ENCODE results near the gene ARPC5L. TPM values are rescaled to one million over a fixed set of nuclear protein-coding genes. Genes with fewer than 3 reads are reported as not detected.
"Not testable (repeated sequence)": the region's sequence is repeated elsewhere in the genome, so short reads cannot be mapped to it uniquely, and the experiment has no call there.

ARPC5L gene
- polyA plus RNA-seq, 5 donors: 32.3 to 40.6 (median 35.3) TPM

DNA sequence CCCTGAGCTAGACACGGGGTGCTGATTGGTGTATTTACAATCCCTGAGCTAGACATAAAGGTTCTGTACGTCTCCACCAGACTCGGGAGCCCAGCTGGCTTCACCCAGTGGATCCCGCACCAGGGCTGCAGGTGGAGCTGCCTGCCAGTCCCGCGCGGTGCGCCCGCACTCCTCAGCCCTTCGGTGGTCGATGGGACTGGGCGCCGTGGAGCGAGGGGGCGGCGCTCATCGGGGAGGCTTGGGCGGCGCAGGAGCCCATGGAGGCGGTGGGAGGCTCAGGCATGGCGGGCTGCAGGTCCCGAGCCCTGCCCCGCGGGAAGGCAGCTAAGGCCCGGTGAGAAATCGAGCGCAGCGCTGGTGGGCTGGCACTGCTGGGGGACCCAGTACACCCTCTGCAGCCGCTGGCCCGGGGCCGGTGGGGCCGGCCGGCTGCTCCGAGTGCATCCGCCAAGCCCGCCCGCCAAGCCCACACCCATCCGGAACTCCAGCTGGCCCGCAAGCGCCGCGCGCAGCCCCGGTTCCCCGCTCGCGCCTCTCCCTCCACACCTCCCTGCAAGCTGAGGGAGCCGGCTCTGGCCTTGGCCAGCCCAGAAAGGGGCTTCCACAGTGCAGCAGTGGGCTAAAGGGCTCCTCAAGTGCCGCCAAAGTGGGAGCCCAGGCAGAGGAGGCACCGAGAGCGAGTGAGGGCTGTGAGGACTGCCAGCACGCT is 23.2 kb upstream of the ARPC5L start:
- DNase-seq: not testable (repeated sequence)

DNA sequence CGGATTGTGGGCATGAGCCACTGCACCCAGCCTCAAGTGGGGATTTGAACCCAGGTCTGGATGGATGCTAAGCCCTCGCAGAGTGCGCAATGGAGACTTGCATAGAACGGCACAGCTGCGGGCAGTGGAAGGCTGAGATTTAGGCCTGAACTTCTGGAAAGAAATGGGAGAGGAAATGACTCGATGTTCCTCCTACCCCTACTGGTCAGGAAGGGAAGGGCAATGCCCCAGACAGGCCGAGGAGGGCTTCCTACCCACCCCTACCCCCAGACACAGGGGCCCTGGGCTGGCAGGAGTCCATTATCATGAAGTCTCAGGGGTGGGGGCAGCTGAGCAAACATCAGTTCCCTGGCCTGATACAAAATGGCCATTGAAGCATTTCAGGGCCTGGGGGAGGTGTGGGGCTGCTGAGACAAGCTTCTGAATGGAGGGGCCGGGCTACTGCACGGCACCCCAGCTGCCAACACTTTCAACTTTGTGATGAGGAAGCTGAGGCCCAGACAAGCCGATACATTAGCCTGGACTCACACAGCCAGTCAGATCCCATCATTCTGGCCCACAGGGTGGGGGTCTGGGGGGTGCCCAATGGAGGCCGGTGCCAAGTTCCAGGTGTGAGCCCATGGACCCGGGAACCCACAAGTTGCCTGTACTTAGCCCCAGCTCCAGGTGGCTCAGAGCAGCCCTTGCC is 22.2 kb upstream of the ARPC5L start:
- no peak for DNase-seq

DNA sequence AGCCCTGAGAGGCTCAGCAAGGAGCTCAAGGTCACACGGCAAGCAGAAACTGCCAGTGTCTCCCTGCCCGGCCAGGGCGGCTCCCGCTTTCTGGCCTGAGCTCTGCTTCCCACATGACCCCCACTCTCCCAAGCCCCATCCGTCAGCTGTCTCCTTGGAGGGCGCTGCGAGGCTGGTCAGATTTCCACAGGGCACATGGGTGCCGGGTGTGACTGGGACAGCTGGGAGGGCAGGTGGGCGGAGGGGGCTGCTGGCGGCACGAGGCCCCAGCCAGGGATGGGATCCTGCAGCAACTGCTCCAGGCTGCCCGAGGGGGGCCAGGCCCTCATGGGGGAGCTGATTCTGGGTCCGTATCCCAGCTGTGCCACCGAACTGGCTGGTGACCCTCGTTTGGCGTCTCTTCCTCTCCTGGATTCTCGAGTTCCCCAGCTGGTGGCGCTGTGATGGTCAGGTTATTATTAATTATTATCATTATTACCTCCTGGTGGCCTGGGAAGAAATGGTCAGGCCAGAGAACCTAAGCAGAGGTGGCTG is 21.6 kb upstream of the ARPC5L start:
- DNase-seq: no peak

DNA sequence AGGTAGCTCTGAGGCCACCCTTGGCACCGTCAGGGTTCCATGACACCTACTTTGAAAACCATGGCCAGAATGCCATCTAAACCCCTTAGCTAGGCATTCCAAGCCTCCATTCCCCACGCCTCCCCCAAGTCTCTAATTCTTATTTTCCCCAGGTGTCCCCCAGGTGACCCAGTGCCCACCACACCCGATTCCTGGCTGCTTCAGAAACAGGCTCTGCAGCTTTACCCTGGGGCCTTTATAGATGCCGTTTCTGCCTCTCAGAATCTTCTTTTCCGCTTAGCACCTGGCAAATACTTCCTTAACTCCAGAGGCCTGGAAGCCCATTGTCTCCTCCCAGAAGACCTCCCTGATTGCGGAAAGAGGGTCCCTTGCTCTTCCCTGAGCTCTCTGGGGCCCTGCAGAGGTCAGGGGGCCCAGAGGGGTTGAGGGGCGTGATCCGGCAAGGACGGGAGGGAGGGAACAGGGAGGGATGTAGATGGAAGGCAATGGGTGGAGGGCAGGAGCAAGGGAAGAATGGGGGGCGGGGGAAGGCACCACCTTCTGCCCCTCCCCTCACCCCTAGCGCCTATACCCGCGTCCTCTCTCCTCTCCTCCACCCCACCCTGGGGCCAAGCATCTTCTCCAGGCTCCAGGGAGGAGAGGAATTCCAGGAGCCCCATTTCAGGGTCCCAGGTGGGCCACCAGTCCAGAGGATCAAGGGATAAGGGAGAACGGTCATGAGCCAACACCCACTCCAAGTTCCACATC is 20.7 kb upstream of the ARPC5L start:
- no peak for DNase-seq

- no peak for DNase-seq
These were observed 18.4 kb upstream of the ARPC5L start for GRCh38 chr9:124843456-124844034.

DNA sequence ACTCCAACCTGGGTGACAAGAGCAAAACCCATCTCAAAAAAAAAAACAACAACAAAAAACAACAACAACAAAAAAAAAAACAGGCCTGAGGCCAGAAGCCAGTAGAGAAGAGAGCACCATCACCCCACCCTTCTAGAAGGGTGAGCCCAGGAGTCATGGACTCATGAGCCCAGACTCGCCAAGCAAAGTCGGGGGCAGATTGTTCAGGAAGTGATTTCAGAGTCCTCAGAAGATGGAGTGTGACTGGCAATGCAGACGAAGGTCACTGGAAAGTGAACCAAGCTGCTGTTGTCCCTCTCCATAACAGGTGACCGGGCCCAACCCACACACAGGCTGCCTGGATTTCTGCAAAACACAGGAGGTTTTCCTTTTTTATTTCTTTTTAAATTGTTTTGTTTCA is 17.6 kb upstream of the ARPC5L start:
- DNase-seq: no peak

DNA sequence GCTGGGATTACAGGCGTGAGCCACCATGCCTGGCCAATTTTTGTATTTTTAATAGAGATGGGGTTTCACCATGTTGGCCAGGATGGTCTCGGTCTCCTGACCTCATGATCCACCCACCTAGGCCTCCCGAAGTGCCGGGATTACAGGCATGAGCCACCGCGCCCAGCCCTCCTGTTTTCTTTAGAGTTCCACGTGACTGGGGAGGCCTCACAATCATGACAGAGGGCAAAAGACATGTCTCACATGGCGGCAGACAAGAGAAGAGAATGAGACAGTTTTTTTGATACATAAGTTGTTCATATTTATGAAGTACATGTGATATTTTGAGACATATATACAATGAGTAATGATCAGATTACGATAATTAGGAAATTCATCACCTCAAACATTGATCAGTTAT is 15.5 kb upstream of the ARPC5L start:
- not testable (repeated sequence) for DNase-seq

- DNase-seq: no peak
These were observed 15.0 kb upstream of the ARPC5L start for GRCh38 chr9:124846969-124847368.

- DNase-seq: peak in 1 of 2 donors; percentile 24
These were observed 12.1 kb upstream of the ARPC5L start for GRCh38 chr9:124849801-124850200.

DNA sequence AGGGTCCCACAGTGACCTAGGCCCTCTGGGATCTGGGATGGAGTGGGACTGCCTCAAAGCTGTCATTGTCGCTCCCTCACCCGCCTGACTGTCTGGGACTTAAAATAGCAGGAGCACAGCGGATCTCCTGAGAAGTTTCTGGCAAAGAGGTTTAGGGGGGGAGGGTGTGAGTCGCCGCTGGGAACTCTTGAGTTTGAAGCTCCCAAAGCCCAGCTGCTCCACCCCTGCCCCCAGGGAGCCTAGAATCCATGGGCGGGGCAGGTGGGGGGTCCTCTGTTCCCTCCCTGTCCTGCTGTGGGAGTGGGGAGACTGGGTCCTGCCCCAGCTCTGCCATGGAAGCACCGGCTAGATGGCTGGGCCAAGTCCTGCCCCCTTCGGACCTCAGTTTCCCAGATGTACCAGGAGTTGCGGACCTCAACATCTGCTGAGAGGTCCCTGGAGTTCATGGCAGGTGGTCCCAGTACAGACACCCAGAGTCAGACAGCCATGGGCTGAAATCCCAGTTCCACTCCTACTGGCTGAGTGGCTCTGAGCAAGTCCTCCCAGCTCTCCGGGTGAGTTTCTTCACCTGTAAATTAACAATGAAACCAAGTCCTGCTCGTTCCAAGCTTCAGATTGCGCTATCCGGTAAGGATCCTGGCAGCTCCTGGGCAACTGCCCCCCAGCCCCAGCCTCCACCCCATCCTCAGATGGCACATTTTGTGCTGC is 9.7 kb upstream of the ARPC5L start:
- no peak for DNase-seq

- peak; percentile 72 to 75 for DNase-seq
These were observed 8.9 kb upstream of the ARPC5L start, which contains the start of gene WDR38 for GRCh38 chr9:124852829-124853531. Gene WDR38, plus strand, starts transcription at chr9:124853460. Its CDS starts 72 bp downstream, at chr9:124853532.

- no peak for DNase-seq
These were observed 8.3 kb upstream of the ARPC5L start for GRCh38 chr9:124853605-124854143.

- no peak for DNase-seq
These were observed 7.8 kb upstream of the ARPC5L start for GRCh38 chr9:124854161-124854560.

- DNase-seq: no peak
These were observed 7.1 kb upstream of the ARPC5L start for GRCh38 chr9:124854822-124855221.

DNA sequence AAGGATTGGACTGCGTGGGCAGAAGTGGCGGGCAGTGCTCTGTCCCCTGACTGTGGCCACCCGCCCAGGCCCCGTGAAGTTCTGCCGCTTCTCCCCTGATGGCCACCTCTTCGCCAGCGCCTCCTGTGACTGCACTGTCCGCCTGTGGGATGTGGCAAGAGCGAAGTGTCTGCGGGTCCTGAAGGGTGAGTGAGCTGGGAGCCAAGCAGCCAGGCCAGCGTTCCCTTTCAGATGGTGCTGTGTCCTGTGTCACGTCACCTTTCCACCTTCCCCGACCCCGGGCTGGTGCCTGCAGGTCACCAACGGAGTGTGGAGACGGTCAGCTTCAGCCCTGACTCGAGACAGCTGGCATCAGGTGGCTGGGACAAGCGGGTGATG is 6.4 kb upstream of the ARPC5L start:
- no peak for DNase-seq

- no peak for DNase-seq
These were observed 5.8 kb upstream of the ARPC5L start for GRCh38 chr9:124855944-124856765.

GRCh38 chr9:124857533-124858162 is 4.3 kb upstream of the ARPC5L start:
- no peak for DNase-seq

GRCh38 chr9:124858330-124859046 is 3.4 kb upstream of the ARPC5L start:
- no peak for DNase-seq
